ENCODE data around the gene COA1.
"Not testable (repeated sequence)": the region's sequence is repeated elsewhere in the genome, so short reads cannot be mapped to it uniquely, and the experiment has no call there.

Gene COA1

DNA sequence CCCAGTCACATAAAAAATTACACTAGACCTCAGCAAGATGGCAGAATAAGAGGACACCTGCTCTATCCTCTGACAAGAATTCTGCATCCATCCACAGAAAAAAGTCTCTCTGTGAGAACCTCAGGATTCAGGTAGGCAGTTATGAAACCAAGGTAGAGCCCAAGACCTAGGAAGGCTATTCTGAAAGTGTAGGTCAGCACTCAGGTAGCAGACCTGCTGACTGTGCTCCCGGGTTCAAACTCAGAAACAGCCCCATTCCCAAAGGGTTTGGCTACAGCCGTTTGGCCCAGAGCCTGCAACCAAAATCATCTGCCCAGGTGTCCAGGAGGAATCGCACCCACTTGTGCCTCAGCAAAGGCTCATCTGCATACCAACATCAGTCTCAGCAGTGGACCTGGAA lies 37.7 kb downstream of the COA1 start:
- no peak for DNase-seq (ENCODE audit: low read depth)
- TF ChIP-seq, protein P1, sequence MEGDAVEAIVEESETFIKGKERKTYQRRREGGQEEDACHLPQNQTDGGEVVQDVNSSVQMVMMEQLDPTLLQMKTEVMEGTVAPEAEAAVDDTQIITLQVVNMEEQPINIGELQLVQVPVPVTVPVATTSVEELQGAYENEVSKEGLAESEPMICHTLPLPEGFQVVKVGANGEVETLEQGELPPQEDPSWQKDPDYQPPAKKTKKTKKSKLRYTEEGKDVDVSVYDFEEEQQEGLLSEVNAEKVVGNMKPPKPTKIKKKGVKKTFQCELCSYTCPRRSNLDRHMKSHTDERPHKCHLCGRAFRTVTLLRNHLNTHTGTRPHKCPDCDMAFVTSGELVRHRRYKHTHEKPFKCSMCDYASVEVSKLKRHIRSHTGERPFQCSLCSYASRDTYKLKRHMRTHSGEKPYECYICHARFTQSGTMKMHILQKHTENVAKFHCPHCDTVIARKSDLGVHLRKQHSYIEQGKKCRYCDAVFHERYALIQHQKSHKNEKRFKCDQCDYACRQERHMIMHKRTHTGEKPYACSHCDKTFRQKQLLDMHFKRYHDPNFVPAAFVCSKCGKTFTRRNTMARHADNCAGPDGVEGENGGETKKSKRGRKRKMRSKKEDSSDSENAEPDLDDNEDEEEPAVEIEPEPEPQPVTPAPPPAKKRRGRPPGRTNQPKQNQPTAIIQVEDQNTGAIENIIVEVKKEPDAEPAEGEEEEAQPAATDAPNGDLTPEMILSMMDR (conservative IDR thresholded peaks at IDR 0.05; ENCODE audit: control insufficient read depth, insufficient read depth, low read depth, low read length) = no peak
- no peak overlapping the region for H3K4me3 ChIP-seq (ENCODE audit: control insufficient read depth, low read depth, low read length)

DNA sequence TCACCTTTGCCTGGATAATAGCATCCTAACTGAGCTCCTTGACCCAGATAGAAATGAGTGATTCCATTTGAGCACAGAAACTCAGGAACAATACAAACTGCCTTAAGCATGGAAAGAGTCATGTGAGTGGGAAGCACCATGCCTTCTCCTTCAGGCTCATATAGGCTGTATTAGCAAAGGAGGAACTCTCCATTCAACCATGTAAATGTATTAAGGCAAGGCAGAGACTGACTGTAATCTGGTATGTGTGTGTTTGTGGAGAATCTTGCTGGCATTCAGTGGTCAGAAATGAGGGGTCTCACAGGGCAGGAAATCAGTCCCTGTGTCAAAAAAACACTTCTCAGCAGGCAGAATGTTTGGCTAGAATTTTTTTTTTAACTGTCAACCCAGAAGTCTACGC lies 40.2 kb downstream of the COA1 start:
- TF ChIP-seq, protein P1 (conservative IDR thresholded peaks at IDR 0.05; ENCODE audit: control insufficient read depth, insufficient read depth, low read depth, low read length) = no peak
- no peak for DNase-seq (ENCODE audit: low read depth)
- H3K4me3 ChIP-seq (ENCODE audit: control insufficient read depth, low read depth, low read length) = no peak overlapping the region

DNA sequence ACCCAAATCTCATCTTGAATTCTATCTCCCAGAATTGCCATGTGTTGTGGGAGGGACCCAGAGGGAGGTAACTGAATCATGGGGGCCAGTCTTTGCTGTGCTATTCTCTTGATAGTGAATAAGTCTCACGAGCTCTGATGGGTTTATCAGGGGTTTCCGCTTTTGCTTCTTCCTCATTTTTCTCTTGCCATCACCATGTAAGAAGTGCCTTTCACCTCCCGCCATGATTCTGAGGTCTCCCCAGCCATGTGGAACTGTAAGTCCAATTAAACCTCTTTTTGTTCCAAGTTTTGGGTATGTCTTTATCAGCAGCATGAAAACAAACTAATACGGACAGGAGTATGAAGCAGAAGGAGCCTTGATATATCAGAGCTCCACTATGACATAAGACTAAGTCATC lies 41.5 kb downstream of the COA1 start:
- H3K4me3 ChIP-seq (ENCODE audit: control insufficient read depth, low read depth, low read length); DNase-seq (ENCODE audit: low read depth): not testable (repeated sequence)

DNA sequence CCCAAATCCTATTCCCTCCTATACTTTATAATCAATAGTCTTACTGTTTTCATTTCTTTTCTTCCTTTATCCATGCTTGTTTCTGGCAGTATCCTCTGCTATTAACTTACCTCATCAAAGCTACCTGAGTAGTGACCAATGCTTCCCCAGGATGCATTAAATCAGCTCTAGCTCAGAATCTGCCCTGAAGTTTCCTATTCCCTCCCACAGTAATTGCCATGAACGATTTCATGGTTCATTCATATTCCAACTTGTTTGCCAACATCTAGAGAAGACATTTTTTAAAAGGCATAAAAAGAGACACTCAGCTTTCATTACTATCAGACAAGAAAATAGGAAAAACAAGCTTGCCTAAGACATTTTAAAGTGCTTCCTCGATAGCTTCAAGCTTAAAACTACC lies 42.3 kb downstream of the COA1 start:
- DNase-seq (ENCODE audit: low read depth) = no peak
- TF ChIP-seq, protein P1 (conservative IDR thresholded peaks at IDR 0.05; ENCODE audit: control insufficient read depth, insufficient read depth, low read depth, low read length) = no peak

DNA sequence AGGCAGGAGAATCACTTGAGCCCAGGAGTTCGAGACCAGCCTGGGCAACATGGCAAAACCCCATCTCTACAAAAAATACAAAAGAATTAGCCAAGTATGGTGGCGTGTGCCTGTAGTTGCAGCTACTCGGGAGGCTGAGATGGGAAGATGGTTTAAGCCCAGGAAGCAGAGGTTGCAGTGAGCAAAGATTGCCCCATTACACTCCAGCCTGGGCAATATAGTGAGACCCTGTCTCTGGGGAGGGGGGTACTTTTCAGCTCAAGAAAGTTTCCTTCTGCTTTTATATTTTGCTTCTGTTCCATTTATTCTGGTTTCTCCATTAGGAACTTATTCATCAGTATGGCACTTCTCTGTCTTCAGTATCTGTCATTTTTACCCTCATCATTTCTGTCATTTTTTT lies 48.6 kb downstream of the COA1 start:
- TF ChIP-seq, protein P1 (conservative IDR thresholded peaks at IDR 0.05; ENCODE audit: control insufficient read depth, insufficient read depth, low read depth, low read length) = no peak
- no peak for DNase-seq (ENCODE audit: low read depth)
- H3K4me3 ChIP-seq (ENCODE audit: control insufficient read depth, low read depth, low read length) = no peak overlapping the region

More for the DNA sequence above, 42.3 kb downstream of the COA1 start:
- H3K4me3 ChIP-seq (ENCODE audit: control insufficient read depth, low read depth, low read length) = no peak overlapping the region

DNA sequence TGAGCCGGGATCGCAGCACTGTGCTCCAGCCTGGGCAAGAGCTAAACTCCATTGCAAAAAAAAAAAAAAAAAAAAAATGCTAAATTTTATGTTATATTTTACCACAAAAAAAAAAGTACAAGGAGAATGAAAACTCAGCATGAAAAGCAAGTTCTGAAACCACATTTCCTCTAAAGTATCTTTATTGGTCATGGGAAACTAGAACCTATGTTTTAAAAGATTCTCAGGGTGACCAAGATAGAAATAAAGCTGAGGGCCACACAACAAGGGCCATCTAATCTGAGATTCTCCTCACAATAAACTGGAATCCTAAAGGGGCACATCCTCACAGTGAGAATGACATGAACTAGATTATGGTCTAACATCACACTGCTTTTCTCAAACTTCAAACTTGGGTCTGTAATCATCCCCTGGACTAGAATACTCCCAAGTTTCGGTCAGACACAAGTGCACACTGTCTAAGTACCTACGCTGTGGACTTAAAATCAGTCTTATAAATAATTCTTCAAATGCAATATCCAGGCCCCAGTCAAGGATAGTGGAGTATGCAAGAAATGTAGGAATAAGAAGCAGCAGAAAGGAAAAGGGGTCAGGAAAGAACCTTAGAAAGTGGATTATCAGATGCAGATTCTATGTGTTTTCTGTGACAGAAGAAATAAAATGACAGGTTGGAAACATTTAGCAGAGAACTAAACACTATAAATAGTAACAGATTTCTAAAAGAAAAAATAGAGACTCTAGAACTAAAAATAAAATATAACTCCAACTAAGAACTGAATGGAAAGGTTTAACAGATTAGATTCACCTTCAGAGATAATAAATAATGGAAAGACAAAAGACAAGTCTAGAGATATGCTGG lies 49.9 kb downstream of the COA1 start:
- TF ChIP-seq, protein P1 (conservative IDR thresholded peaks at IDR 0.05; ENCODE audit: control insufficient read depth, insufficient read depth, low read depth, low read length) = no peak
- no peak for DNase-seq (ENCODE audit: low read depth)
- H3K4me3 ChIP-seq (ENCODE audit: control insufficient read depth, low read depth, low read length) = no peak overlapping the region

DNA sequence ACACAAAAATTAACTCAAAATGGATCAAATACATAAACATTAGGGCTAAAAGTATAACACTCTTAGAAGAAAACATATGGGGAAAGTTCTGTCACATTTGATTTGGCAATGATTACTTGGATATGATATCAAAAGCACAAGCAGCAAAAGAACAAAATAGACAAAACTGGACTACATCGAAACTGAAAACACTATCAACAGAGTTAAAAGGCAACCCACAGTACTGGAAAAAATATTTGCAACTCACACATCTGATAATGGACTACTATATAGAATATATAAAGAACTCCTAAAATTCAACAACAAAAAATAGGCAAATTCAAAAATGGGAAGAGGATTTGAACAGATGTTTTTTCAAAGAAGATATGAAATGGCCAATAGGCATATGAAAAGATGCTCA lies 51.0 kb downstream of the COA1 start:
- TF ChIP-seq, protein P1 (conservative IDR thresholded peaks at IDR 0.05; ENCODE audit: control insufficient read depth, insufficient read depth, low read depth, low read length) = no peak
- no peak overlapping the region for H3K4me3 ChIP-seq (ENCODE audit: control insufficient read depth, low read depth, low read length)
- DNase-seq (ENCODE audit: low read depth) = no peak
